B cell (primary cell): Measurements from ENCODE around the gene DQX1.

ENCODE experiments used
- CTCF ChIP-seq: fragments of 200-600 bp; IDR thresholded peaks from one replicate; pipeline ENCODE4 v1.8.0; 2022; ENCODE audit warnings: antibody characterized with exemption, mild to moderate bottlenecking
- EZH2 ChIP-seq: IDR thresholded peaks from 2 replicates; pipeline ENCODE4 v1.6.1; 2012; ENCODE audit warnings: borderline replicate concordance, low read depth, mild to moderate bottlenecking, moderate library complexity, low read length; ENCODE audit not compliant: insufficient read depth, poor library complexity, severe bottlenecking

DNA sequence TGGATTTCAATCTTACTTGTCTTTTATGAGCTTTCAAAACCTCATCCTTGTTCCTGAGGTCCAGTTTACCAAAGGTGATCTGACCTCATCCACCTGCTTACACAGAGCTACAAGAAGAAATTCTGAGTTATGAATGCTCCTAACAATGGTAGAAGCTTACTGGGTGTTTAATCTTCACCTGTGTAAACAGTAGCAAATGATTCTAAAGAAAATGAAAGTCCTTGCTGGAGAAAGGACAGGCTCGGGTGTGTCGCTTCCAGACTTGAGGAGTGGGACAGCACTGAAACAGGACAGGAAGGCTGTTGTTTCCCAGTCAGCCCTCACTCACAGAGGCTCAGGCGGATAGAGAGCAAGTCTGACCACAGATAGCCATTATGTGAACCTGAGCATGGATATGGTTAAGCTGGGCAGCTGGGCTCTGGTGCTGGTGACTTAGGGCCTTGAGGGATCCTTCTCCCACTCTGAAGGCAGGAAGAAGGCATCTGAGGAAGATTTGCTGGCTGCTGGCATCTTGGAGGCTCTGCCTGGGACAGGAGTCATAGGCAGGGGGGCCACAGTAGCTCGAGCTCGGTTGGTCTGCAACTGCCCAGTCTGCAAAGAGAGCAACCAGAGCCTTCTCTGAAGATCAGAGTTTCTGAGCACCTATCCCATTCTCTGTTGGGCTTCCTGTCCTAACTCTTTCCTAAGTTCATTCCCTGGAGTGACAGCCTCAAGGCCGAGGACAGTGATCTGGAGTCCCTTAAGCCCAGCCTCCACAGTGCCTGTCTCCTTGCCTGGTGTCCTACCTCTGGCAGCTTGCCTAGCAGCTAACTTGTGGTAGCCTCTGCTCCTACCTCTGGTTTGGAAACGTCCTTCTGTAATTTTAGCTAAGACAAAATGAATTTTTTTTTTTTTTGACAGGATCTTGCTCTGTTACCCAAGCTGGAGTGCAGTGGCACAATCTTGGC lies 32.5 kb upstream of the DQX1 start:
- TF ChIP-seq CTCF, result no peak
- no peak for TF ChIP-seq EZH2
